Measurements from ENCODE around the gene KLHL25. TPM values are rescaled to one million over a fixed set of nuclear protein-coding genes. Genes with fewer than 3 reads are reported as not detected.

KLHL25 gene
- total and polyA plus RNA-seq, 2 experiments from 2014 or later, result 3.7 to 10.0 TPM

GRCh38 chr15:85792102-85792731 is 2.5 kb downstream of the KLHL25 start:
- DNase-seq (ENCODE audit: low spot score), result no peak
- Histone ChIP-seq H3K27ac (no peak overlapping the region), H3K4me3 (no peak overlapping the region), H3K27me3 (no peaks in the 10 kb centered on the region), H4K20me1 (ENCODE audit: insufficient read depth, poor library complexity, severe bottlenecking) (peaks cover 5% of the 10 kb centered on the region), H3K79me2 (peaks cover 70% of the 10 kb centered on the region), H3K4me2 (no peak overlapping the region), H3K36me3 (replicated peaks; ENCODE audit: insufficient read depth, low read depth) (no peaks in the 10 kb centered on the region), H3K9me2 (replicated peaks; ENCODE audit: insufficient read depth) (no peaks in the 10 kb centered on the region), H3K9me3 (ENCODE audit: low read depth) (no peaks in the 10 kb centered on the region), H3K4me1 (ENCODE audit: insufficient read depth) (peaks cover 6% of the 10 kb centered on the region), H2AFZ (no peak overlapping the region)
- 95% methylated on average over 4 of the region's 4 CpGs for WGBS (ENCODE audit: low lambda C conversion rate, missing lambda C conversion rate)
- TF ChIP-seq EZH2phosphoT487 (IDR thresholded peaks at IDR 0.05; ENCODE audit: low read depth, severe bottlenecking, unreplicated experiment) (no peak), CTCF (IDR thresholded peaks at IDR 0.05; ENCODE audit: poor library complexity) (no peak), EZH2 (IDR thresholded peaks at IDR 0.05; ENCODE audit: borderline replicate concordance) (no peak)

GRCh38 chr15:85789496-85789875 is 5.2 kb downstream of the KLHL25 start:
- Histone ChIP-seq H3K79me2 (peaks cover 87% of the 10 kb centered on the region), H2AFZ (no peak overlapping the region), H3K36me3 (replicated peaks; ENCODE audit: insufficient read depth, low read depth) (no peaks in the 10 kb centered on the region), H3K4me1 (ENCODE audit: insufficient read depth) (peaks cover 26% of the 10 kb centered on the region), H4K20me1 (ENCODE audit: insufficient read depth, poor library complexity, severe bottlenecking) (peaks cover 5% of the 10 kb centered on the region), H3K27ac (no peak overlapping the region), H3K4me3 (no peak overlapping the region), H3K9me2 (replicated peaks; ENCODE audit: insufficient read depth) (no peaks in the 10 kb centered on the region), H3K9me3 (ENCODE audit: low read depth) (no peaks in the 10 kb centered on the region), H3K4me2 (no peak overlapping the region), H3K27me3 (no peaks in the 10 kb centered on the region)
- no peak for DNase-seq (ENCODE audit: low spot score)
- WGBS (ENCODE audit: low lambda C conversion rate, missing lambda C conversion rate), result 91% methylated on average over 7 of the region's 7 CpGs
- no peak for TF ChIP-seq EZH2 (IDR thresholded peaks at IDR 0.05; ENCODE audit: borderline replicate concordance)
- no peak for TF ChIP-seq EZH2phosphoT487 (IDR thresholded peaks at IDR 0.05; ENCODE audit: low read depth, severe bottlenecking, unreplicated experiment)
- TF ChIP-seq CTCF (IDR thresholded peaks at IDR 0.05; ENCODE audit: poor library complexity), result no peak

DNA sequence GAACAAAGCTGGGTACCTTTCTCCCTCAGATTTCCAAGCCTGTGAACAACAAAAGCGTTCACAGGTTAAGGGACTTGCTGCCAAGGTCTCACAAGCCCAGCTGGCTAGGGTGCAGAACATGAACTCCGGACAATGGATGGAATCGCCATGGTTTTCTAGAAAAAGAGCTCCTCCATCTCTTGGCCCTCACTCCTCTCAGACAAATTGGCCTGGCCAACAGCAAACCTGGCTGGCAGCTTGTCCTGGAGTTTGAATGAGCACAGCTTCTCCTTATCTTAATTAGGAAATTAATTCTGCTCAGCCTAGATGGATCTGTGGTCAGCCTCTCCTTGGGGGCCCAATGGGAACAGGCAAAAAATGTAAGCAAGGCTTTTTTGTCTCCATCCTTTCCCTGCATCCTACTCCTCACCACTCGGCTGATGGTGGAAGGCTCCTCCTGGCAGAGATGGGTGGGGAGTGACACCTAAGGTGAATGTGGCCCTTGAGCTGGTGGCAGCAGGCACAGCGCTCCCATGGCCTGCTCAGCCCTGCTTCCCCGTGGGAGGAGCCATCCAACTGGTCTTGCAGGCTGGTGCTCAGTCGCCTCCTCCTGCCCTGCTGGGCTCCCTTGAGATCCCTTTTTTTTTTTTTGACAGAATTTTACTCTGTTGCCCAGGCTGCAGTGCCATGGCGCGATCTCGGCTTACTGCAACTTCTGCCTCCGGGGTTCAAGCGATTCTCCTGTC is 5.8 kb downstream of the KLHL25 start:
- DNase-seq (ENCODE audit: low spot score), result no peak
- 88% methylated on average over 12 of the region's 12 CpGs for WGBS (ENCODE audit: low lambda C conversion rate, missing lambda C conversion rate)
- H3K4me2 ChIP-seq, result no peak overlapping the region
- TF ChIP-seq EZH2phosphoT487 (IDR thresholded peaks at IDR 0.05; ENCODE audit: low read depth, severe bottlenecking, unreplicated experiment) (no peak), EZH2 (IDR thresholded peaks at IDR 0.05; ENCODE audit: borderline replicate concordance) (no peak), CTCF (IDR thresholded peaks at IDR 0.05; ENCODE audit: poor library complexity) (no peak)
- H3K4me1 ChIP-seq (ENCODE audit: insufficient read depth), result peaks cover 26% of the 10 kb centered on the region
- H3K27me3 ChIP-seq, result no peaks in the 10 kb centered on the region
- H4K20me1 ChIP-seq (ENCODE audit: insufficient read depth, poor library complexity, severe bottlenecking), result peaks cover 5% of the 10 kb centered on the region
- peaks cover 88% of the 10 kb centered on the region for H3K79me2 ChIP-seq
- H3K27ac ChIP-seq, result no peak overlapping the region
- H2AFZ ChIP-seq, result no peak overlapping the region
- H3K9me2 ChIP-seq (replicated peaks; ENCODE audit: insufficient read depth), result no peaks in the 10 kb centered on the region
- no peaks in the 10 kb centered on the region for H3K36me3 ChIP-seq (replicated peaks; ENCODE audit: insufficient read depth, low read depth)
- H3K9me3 ChIP-seq (ENCODE audit: low read depth), result no peaks in the 10 kb centered on the region
- no peak overlapping the region for H3K4me3 ChIP-seq

Data from hepatocyte (in vitro differentiated cells).